Psoas muscle (tissue), 8 donors: ENCODE measurements around the gene IQCE. TPM values are rescaled to one million over a fixed set of nuclear protein-coding genes. Genes with fewer than 3 reads are reported as not detected.

Experiments used
- ATAC-seq, 4 donors: fragments of 200-7000 bp; cut with Tn5 transposase; one replicate each; pipeline ENCODE4 v1.9.1; 2020; ENCODE audit warnings: moderate library complexity in 3 of 4, mild to moderate bottlenecking in 2 of 4
- DNase-seq, 2 donors: peaks; one replicate each; pipeline ENCODE4 v3.0.0-alpha.2; 2020
- H3K27ac ChIP-seq: fragments of 200-600 bp; one replicate; pipeline ENCODE4 v1.8.0; 2022
- H3K27me3 ChIP-seq, 3 donors: fragments of 200-600 bp in 1 of 3; one replicate each; pipeline versions ENCODE4 v1.6.1 to v1.8.0; 2013 to 2022; ENCODE audit warnings: low read length in 2 of 3, mild to moderate bottlenecking in 2 of 3, moderate library complexity in 1 of 3; ENCODE audit not compliant: insufficient read depth in 3 of 3
- H3K36me3 ChIP-seq, 2 donors: fragments of 200-600 bp in 1 of 2; one replicate each; pipeline versions ENCODE4 v1.6.1 to v1.8.0; 2013 to 2022; ENCODE audit warnings: low read depth in 1 of 2, mild to moderate bottlenecking in 1 of 2, moderate library complexity in 1 of 2; ENCODE audit not compliant: insufficient read depth in 1 of 2
- H3K4me1 ChIP-seq: fragments of 200-600 bp; one replicate; pipeline ENCODE4 v1.8.0; 2022
- H3K4me3 ChIP-seq: fragments of 200-600 bp; one replicate; pipeline ENCODE4 v1.8.0; 2022; ENCODE audit warnings: mild to moderate bottlenecking
- H3K9me3 ChIP-seq: fragments of 200-600 bp; one replicate; pipeline ENCODE4 v1.8.0; 2022
- CTCF ChIP-seq: fragments of 200-600 bp; IDR thresholded peaks from one replicate; pipeline ENCODE4 v1.8.0; 2022; ENCODE audit warnings: antibody characterized with exemption
- WGBS, 3 donors: extraction: QIAGEN DNeasy Blood & Tissue Kit; methylation state at CpG; one replicate each; pipeline versions ENCODE4 v1.1.6 to v1.1.7; 2013; 5-methylcytosine and 5-hydroxymethylcytosine counted together
- intact Hi-C, 2 donors: fragments of 100-400 bp; cut with DNase I; formaldehyde crosslinking; loops; one replicate each; pipeline versions ENCODE4 v1.11.0 to v1.14.2; 2022
- polyA plus RNA-seq, 3 donors: library from polyadenylated mRNA; stranded (reverse); fragments of 200-250 nt; gene quantifications; one replicate each; pipeline ENCODE4 v1.2.3, GENCODE V29; 2013
- total RNA-seq, 4 donors: library from RNA; stranded (reverse); fragmentation: NEBNext Ultra II Directional in 2 of 4; extraction: Animal tissue kit (Norgen Biotek cat#: 25700) in 2 of 4; gene quantifications; one replicate each; pipeline versions ENCODE4 v1.2.1 to v1.2.4, GENCODE V29; 2021 to 2023
- donor health status: healthy with polysubstance abuse.
- donor health status: DM: no; HTN: no; CAD: no; lungs with moderate emphysema.
- donor health status: Bipolar disorder and iron deficiency.
- donor health status: healthy.
- donor health status: DM: yes; HTN: yes; CAD: no.
- donor health status: DM: no; HTN: no; CAD: no.
- donor health status: DM: no; HTN: no; CAD: no.
- donor health status: DM: yes; HTN: yes; CAD: no.

IQCE gene
- total and polyA plus RNA-seq, 7 donors = 2.4 to 9.6 (median 6.6) TPM

- no peak for TF ChIP-seq CTCF
- Histone ChIP-seq H3K4me3 (no peak overlapping the region), H3K36me3 (peaks cover 3 to 28% of the 10 kb centered on the region in 2 donors), H3K27ac (no peak overlapping the region), H3K9me3 (no peaks in the 10 kb centered on the region), H3K4me1 (no peaks in the 10 kb centered on the region), H3K27me3 (no peaks in the 10 kb centered on the region)
- DNase-seq (peak in 1 of 2 donors; percentile 8), ATAC-seq (no peak)
- intact Hi-C loops = no loop called here
- 74 to 84% (median 82%) methylated on average over 16 of the region's 16 CpGs for WGBS, 3 donors
These were observed 11.2 kb downstream of the IQCE start for GRCh38 chr7:2570021-2570420.

- Histone ChIP-seq H3K27me3 (no peaks in the 10 kb centered on the region), H3K9me3 (no peaks in the 10 kb centered on the region), H3K36me3 (peaks cover 3 to 28% of the 10 kb centered on the region in 2 donors), H3K4me3 (no peak overlapping the region), H3K27ac (no peak overlapping the region), H3K4me1 (no peaks in the 10 kb centered on the region)
- intact Hi-C loops = no loop called here
- TF ChIP-seq CTCF = no peak
- 89 to 92% (median 90%) methylated on average over 15 of the region's 15 CpGs for WGBS, 3 donors
- DNase-seq (peak in 1 of 2 donors; percentile 13), ATAC-seq (no peak)
These were observed 12.6 kb downstream of the IQCE start for GRCh38 chr7:2571409-2571808.

GRCh38 chr7:2572101-2572842 lies 13.5 kb downstream of the IQCE start:
- Histone ChIP-seq H3K4me3 (no peak overlapping the region), H3K27ac (no peak overlapping the region), H3K27me3 (no peaks in the 10 kb centered on the region), H3K9me3 (no peaks in the 10 kb centered on the region), H3K4me1 (no peaks in the 10 kb centered on the region), H3K36me3 (peaks cover 3 to 28% of the 10 kb centered on the region in 2 donors)
- DNase-seq (peak in 1 of 2 donors; percentile 35), ATAC-seq (no peak)
- WGBS, 3 donors = 87 to 91% (median 90%) methylated on average over 22 of the region's 22 CpGs
- TF ChIP-seq CTCF = no peak
- intact Hi-C loops = no loop called here

- intact Hi-C loops = no loop called here
- DNase-seq (peak in 1 of 2 donors; percentile 23), ATAC-seq (no peak)
- Histone ChIP-seq H3K4me1 (no peaks in the 10 kb centered on the region), H3K4me3 (no peak overlapping the region), H3K27ac (no peak overlapping the region), H3K36me3 (peaks cover 3 to 34% of the 10 kb centered on the region in 2 donors), H3K9me3 (no peaks in the 10 kb centered on the region), H3K27me3 (no peaks in the 10 kb centered on the region)
- no peak for TF ChIP-seq CTCF
- WGBS, 3 donors = 88 to 92% (median 91%) methylated on average over 9 of the region's 9 CpGs
These were observed 15.0 kb downstream of the IQCE start for GRCh38 chr7:2573761-2574160.
